Suprapubic skin (tissue), 3 donors: ENCODE results near the gene CES2.

Experiments used
- POLR2AphosphoS5 ChIP-seq, 3 donors: sonication (generic); formaldehyde crosslinking; IDR thresholded peaks; one replicate each; pipeline ENCODE4 v1.6.1; 2017; ENCODE audit warnings: antibody characterized with exemption in 3 of 3
- TF ChIP-seq, protein P1 (sequence below), 2 donors: fragments of 200-600 bp in 1 of 2; fragments of 450-650 bp in 1 of 2; sonication (generic) in 1 of 2; IDR thresholded peaks; one replicate each; pipeline ENCODE4 v1.5.1; 2016 to 2019; ENCODE audit warnings: antibody characterized with exemption in 2 of 2, mild to moderate bottlenecking in 1 of 2, moderate library complexity in 1 of 2

DNA sequence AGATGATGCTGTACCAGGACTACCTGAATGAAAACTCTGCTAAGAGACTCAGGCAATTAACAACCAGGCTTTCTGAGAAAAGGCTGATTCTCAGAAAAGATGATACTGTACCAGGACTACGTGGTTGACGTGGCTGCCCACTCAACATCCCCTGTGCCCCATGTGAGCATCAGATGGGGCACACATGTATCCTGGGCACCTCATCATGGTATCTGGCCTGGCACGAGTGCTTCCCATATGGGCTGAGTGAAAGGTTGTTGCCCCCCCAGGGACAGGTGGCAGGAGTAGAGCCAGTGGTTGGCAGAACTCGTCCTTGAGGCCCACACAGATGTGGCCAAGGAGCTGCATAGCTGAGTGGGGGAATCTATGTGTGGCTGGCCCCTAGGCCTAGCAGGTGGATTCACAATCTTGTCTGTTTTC is 49.6 kb downstream of the CES2 start:
- no peak for TF ChIP-seq POLR2AphosphoS5 (IDR thresholded peaks at IDR 0.05)
- TF ChIP-seq, protein P1, sequence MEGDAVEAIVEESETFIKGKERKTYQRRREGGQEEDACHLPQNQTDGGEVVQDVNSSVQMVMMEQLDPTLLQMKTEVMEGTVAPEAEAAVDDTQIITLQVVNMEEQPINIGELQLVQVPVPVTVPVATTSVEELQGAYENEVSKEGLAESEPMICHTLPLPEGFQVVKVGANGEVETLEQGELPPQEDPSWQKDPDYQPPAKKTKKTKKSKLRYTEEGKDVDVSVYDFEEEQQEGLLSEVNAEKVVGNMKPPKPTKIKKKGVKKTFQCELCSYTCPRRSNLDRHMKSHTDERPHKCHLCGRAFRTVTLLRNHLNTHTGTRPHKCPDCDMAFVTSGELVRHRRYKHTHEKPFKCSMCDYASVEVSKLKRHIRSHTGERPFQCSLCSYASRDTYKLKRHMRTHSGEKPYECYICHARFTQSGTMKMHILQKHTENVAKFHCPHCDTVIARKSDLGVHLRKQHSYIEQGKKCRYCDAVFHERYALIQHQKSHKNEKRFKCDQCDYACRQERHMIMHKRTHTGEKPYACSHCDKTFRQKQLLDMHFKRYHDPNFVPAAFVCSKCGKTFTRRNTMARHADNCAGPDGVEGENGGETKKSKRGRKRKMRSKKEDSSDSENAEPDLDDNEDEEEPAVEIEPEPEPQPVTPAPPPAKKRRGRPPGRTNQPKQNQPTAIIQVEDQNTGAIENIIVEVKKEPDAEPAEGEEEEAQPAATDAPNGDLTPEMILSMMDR (IDR thresholded peaks at IDR 0.05), result no peak
